ENCODE results near the gene TP53TG5. TPM values are rescaled to one million over a fixed set of nuclear protein-coding genes. Genes with fewer than 3 reads are reported as not detected.

Gene TP53TG5
- total and polyA plus RNA-seq, 2 donors from 2014 or later, result not detected

- peak overlapping the region in 2 of 3 donors; percentile 66 to 100 for H3K9ac ChIP-seq (ENCODE audit: low read length in 3 of 3)
- DNase-seq (peak in 2 of 5 donors; percentile 40 to 86), FAIRE-seq (no peak)
- TF ChIP-seq CTCF (IDR thresholded peaks at IDR 0.05; ENCODE audit: borderline replicate concordance, extremely low read depth, insufficient read depth), result no peak
- peak overlapping the region in 2 of 3 donors; percentile 77 to 85 for H3K4me3 ChIP-seq (ENCODE audit: low read length in 3 of 3)
- peak overlapping the region; percentile 96 to 99 for H3K27ac ChIP-seq (ENCODE audit: low read depth in 2 of 2, low read length in 2 of 2)
- intact Hi-C loops (cut with DNase I), result no loop called here
- no peaks in the 10 kb centered on the region for H3K9me3 ChIP-seq (ENCODE audit: control insufficient read depth in 2 of 3, insufficient read depth in 1 of 3, low read length in 3 of 3)
- H3K36me3 ChIP-seq (ENCODE audit: control insufficient read depth in 2 of 3, insufficient read depth in 3 of 3, low read length in 3 of 3), result peaks cover 0 to 14% (median 0%) of the 10 kb centered on the region in 3 donors
- peaks cover 0 to 46% (median 41%) of the 10 kb centered on the region in 3 donors for H3K4me1 ChIP-seq (ENCODE audit: control insufficient read depth in 2 of 3, insufficient read depth in 2 of 3, low read depth in 1 of 3, low read length in 3 of 3)
- H3K27me3 ChIP-seq (ENCODE audit: control insufficient read depth, insufficient read depth, low read length), result no peaks in the 10 kb centered on the region
These were observed 33.8 kb downstream of the TP53TG5 start for GRCh38 chr20:45344168-45344860.

GRCh38 chr20:45343532-45344167, 34.5 kb downstream of the TP53TG5 start:
- Histone ChIP-seq H3K36me3 (ENCODE audit: control insufficient read depth in 2 of 3, insufficient read depth in 3 of 3, low read length in 3 of 3) (peaks cover 0 to 19% (median 0%) of the 10 kb centered on the region in 3 donors), H3K4me3 (ENCODE audit: low read length in 3 of 3) (peak overlapping the region in 2 of 3 donors; percentile 77 to 85), H3K9ac (ENCODE audit: low read length in 3 of 3) (peak overlapping the region in 2 of 3 donors; percentile 49 to 100), H3K4me1 (ENCODE audit: control insufficient read depth in 2 of 3, insufficient read depth in 2 of 3, low read depth in 1 of 3, low read length in 3 of 3) (peaks cover 0 to 52% (median 47%) of the 10 kb centered on the region in 3 donors), H3K27me3 (ENCODE audit: control insufficient read depth, insufficient read depth, low read length) (no peaks in the 10 kb centered on the region), H3K27ac (ENCODE audit: low read depth in 2 of 2, low read length in 2 of 2) (peak overlapping the region; percentile 96 to 99), H3K9me3 (ENCODE audit: control insufficient read depth in 2 of 3, insufficient read depth in 1 of 3, low read length in 3 of 3) (no peaks in the 10 kb centered on the region)
- FAIRE-seq, result no peak
- no peak for TF ChIP-seq CTCF (IDR thresholded peaks at IDR 0.05; ENCODE audit: borderline replicate concordance, extremely low read depth, insufficient read depth)
- DNase-seq, result peak in 2 of 5 donors; percentile 60 to 73
- intact Hi-C loops (cut with DNase I), result no loop called here

GRCh38 chr20:45342855-45343531, 35.1 kb downstream of the TP53TG5 start:
- no peak for TF ChIP-seq CTCF (IDR thresholded peaks at IDR 0.05; ENCODE audit: borderline replicate concordance, extremely low read depth, insufficient read depth)
- H3K27me3 ChIP-seq (ENCODE audit: control insufficient read depth, insufficient read depth, low read length), result no peaks in the 10 kb centered on the region
- no peak for FAIRE-seq
- peaks cover 0 to 19% (median 0%) of the 10 kb centered on the region in 3 donors for H3K36me3 ChIP-seq (ENCODE audit: control insufficient read depth in 2 of 3, insufficient read depth in 3 of 3, low read length in 3 of 3)
- no peaks in the 10 kb centered on the region for H3K9me3 ChIP-seq (ENCODE audit: control insufficient read depth in 2 of 3, insufficient read depth in 1 of 3, low read length in 3 of 3)
- peak overlapping the region in 2 of 3 donors; percentile 57 to 85 for H3K4me3 ChIP-seq (ENCODE audit: low read length in 3 of 3)
- intact Hi-C loops (cut with DNase I), result no loop called here
- peak overlapping the region in 2 of 3 donors; percentile 30 to 100 for H3K9ac ChIP-seq (ENCODE audit: low read length in 3 of 3)
- peak in 3 of 5 donors; percentile 55 to 87 (median 78) for DNase-seq
- peaks cover 6 to 59% (median 52%) of the 10 kb centered on the region in 3 donors for H3K4me1 ChIP-seq (ENCODE audit: control insufficient read depth in 2 of 3, insufficient read depth in 2 of 3, low read depth in 1 of 3, low read length in 3 of 3)
- peak overlapping the region; percentile 96 to 99 for H3K27ac ChIP-seq (ENCODE audit: low read depth in 2 of 2, low read length in 2 of 2)
